ENCODE results near the gene B3GNT9.

GRCh38 chr16:67098599-67098998 lies 52.2 kb downstream of the B3GNT9 start:
- TF ChIP-seq, protein P1, sequence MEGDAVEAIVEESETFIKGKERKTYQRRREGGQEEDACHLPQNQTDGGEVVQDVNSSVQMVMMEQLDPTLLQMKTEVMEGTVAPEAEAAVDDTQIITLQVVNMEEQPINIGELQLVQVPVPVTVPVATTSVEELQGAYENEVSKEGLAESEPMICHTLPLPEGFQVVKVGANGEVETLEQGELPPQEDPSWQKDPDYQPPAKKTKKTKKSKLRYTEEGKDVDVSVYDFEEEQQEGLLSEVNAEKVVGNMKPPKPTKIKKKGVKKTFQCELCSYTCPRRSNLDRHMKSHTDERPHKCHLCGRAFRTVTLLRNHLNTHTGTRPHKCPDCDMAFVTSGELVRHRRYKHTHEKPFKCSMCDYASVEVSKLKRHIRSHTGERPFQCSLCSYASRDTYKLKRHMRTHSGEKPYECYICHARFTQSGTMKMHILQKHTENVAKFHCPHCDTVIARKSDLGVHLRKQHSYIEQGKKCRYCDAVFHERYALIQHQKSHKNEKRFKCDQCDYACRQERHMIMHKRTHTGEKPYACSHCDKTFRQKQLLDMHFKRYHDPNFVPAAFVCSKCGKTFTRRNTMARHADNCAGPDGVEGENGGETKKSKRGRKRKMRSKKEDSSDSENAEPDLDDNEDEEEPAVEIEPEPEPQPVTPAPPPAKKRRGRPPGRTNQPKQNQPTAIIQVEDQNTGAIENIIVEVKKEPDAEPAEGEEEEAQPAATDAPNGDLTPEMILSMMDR (IDR thresholded peaks at IDR 0.05; ENCODE audit: borderline replicate concordance, extremely low read depth, low read length, poor library complexity, severe bottlenecking): no peak
- no peak for TF ChIP-seq EZH2 (IDR thresholded peaks at IDR 0.05; ENCODE audit: borderline replicate concordance, low read depth, low read length, severe bottlenecking)
